Breast epithelium (tissue), 3 donors: ENCODE data around the gene PRKAR2A.

Experiments
- CTCF ChIP-seq, 3 donors: fragments of 450-650 bp; IDR thresholded peaks; one replicate each; pipeline ENCODE4 v1.5.1; 2016 to 2017; ENCODE audit warnings: antibody characterized with exemption in 3 of 3, mild to moderate bottlenecking in 3 of 3, moderate library complexity in 3 of 3
- POLR2A ChIP-seq: fragments of 450-650 bp; IDR thresholded peaks from one replicate; pipeline ENCODE4 v1.6.1; 2016; ENCODE audit warnings: antibody characterized with exemption, mild to moderate bottlenecking, moderate library complexity
- POLR2AphosphoS5 ChIP-seq, 3 donors: sonication (generic); formaldehyde crosslinking; IDR thresholded peaks; one replicate each; pipeline ENCODE4 v1.6.1; 2017; ENCODE audit warnings: antibody characterized with exemption in 3 of 3

GRCh38 chr3:48789665-48790064, 58.0 kb downstream of the PRKAR2A start:
- TF ChIP-seq CTCF (IDR thresholded peaks at IDR 0.05) (no peak), POLR2A (no peak), POLR2AphosphoS5 (IDR thresholded peaks at IDR 0.05) (no peak)
